Mucosa of descending colon (tissue), 3 donors: ENCODE measurements around the gene PRSS38. TPM values are rescaled to one million over a fixed set of nuclear protein-coding genes. Genes with fewer than 3 reads are reported as not detected.

Source experiments
- ATAC-seq: fragments of 200-7000 bp; cut with Tn5 transposase; one replicate; pipeline ENCODE4 v1.9.1; 2020; ENCODE audit warnings: mild to moderate bottlenecking, moderate library complexity
- DNase-seq, 3 donors: peaks; one replicate each; pipeline ENCODE4 v3.0.0-alpha.2; 2020
- H3K36me3 ChIP-seq: fragments of 200-600 bp; one replicate; pipeline ENCODE4 v1.8.0; 2021; ENCODE audit warnings: low read depth, mild to moderate bottlenecking
- H3K4me1 ChIP-seq: fragments of 200-600 bp; one replicate; pipeline ENCODE4 v1.8.0; 2021; ENCODE audit warnings: low read depth, mild to moderate bottlenecking
- H3K4me3 ChIP-seq: fragments of 200-600 bp; one replicate; pipeline ENCODE4 v1.8.0; 2021; ENCODE audit warnings: mild to moderate bottlenecking
- H3K9me3 ChIP-seq: fragments of 200-600 bp; one replicate; pipeline ENCODE4 v1.8.0; 2021; ENCODE audit warnings: mild to moderate bottlenecking
- intact Hi-C, 2 donors: fragments of 100-400 bp; cut with DNase I in 1 of 2; cut with micrococcal nuclease in 1 of 2; formaldehyde crosslinking; loops; one replicate each; pipeline versions ENCODE4 v1.11.0 to v1.11.1; 2022; cut with DNase I, micrococcal nuclease
- total RNA-seq, 3 donors: library from RNA; stranded (reverse); fragmentation: NEBNext Ultra II Directional in 2 of 3; extraction: Animal tissue kit (Norgen Biotek cat#: 25700) in 2 of 3; gene quantifications; one replicate each; pipeline versions ENCODE4 v1.2.1 to v1.2.4, GENCODE V29; 2021 to 2023
- TF ChIP-seq, protein P1 (sequence below): fragments of 200-600 bp; IDR thresholded peaks from one replicate; pipeline ENCODE4 v1.8.0; 2022; ENCODE audit warnings: antibody characterized with exemption, mild to moderate bottlenecking
- donor health status: DM: no; HTN: no; CAD: no; lungs with moderate emphysema.
- donor health status: DM: no; HTN: no; CAD: no.
- donor health status: DM: no; HTN: yes; CAD: no.

The PRSS38 gene
- total RNA-seq, 3 donors from 2014 or later, result not detected

GRCh38 chr1:227771771-227772170 is 43.7 kb upstream of the PRSS38 start:
- Histone ChIP-seq H3K9me3 (no peaks in the 10 kb centered on the region), H3K36me3 (peaks cover 3% of the 10 kb centered on the region), H3K4me3 (no peak overlapping the region), H3K4me1 (no peaks in the 10 kb centered on the region)
- intact Hi-C loops, result no loop called here
- ATAC-seq (no peak), DNase-seq (no peak)
- TF ChIP-seq, protein P1, sequence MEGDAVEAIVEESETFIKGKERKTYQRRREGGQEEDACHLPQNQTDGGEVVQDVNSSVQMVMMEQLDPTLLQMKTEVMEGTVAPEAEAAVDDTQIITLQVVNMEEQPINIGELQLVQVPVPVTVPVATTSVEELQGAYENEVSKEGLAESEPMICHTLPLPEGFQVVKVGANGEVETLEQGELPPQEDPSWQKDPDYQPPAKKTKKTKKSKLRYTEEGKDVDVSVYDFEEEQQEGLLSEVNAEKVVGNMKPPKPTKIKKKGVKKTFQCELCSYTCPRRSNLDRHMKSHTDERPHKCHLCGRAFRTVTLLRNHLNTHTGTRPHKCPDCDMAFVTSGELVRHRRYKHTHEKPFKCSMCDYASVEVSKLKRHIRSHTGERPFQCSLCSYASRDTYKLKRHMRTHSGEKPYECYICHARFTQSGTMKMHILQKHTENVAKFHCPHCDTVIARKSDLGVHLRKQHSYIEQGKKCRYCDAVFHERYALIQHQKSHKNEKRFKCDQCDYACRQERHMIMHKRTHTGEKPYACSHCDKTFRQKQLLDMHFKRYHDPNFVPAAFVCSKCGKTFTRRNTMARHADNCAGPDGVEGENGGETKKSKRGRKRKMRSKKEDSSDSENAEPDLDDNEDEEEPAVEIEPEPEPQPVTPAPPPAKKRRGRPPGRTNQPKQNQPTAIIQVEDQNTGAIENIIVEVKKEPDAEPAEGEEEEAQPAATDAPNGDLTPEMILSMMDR, result no peak

DNA sequence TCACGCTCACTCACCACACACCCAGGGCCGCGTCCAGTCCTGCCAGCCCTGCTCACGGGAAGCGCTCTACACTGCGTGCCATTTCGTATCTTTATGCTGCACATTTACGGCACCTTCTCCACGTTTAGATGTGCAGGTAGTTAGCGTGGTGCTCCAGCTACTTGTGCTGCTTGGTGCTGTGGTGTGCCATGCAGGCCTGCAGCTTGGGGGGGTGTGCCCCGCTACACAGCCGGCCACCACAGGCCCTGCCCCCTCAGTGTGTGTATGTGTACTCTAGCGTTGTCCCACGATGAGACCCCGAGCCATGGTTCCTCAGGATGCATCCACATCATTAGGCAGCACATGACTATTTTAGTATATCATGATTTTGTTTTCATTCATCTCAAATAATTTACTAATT is 41.9 kb upstream of the PRSS38 start:
- no peaks in the 10 kb centered on the region for H3K4me1 ChIP-seq
- peak in 1 of 3 donors; percentile 30 for DNase-seq
- no peak overlapping the region for H3K4me3 ChIP-seq
- H3K9me3 ChIP-seq, result no peaks in the 10 kb centered on the region
- intact Hi-C loops, result no loop called here
- no peaks in the 10 kb centered on the region for H3K36me3 ChIP-seq
- no peak for ATAC-seq
- TF ChIP-seq, protein P1, result no peak

DNA sequence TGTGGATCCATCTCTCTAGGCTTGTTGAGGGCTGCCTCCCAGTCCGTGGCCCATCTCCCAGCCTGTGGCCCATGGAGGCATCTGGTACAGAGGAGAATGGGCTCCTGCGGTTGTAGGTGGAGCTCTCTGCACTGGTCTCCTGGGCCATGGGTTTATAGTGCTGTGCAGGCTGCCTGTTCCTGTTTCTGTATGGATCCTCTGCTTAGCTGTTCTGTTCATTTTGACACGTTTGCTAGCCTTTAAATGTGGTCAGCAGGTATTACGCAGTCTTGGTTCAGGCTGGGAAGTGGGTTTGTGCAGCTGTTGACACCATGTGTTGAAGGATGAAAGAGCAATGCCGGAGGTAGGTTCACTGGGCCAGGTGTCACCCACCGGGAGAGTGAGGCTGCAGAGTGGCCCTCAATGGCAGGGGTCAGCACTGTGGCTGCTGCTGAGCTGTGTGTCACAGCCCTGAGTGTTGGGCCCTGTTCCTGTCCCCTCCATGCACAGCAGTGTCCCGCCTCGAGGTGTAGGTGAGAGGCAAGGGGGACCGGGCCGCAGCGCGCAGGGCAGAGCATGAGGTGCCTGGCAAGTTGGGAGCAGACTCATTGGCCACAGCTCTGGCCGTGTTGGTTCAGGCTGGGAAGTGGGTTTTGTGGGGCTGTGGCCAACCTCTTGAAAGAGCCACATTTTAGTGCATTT is 41.3 kb upstream of the PRSS38 start:
- TF ChIP-seq, protein P1, result no peak
- intact Hi-C loops, result no loop called here
- H3K4me1 ChIP-seq, result no peaks in the 10 kb centered on the region
- H3K9me3 ChIP-seq, result no peaks in the 10 kb centered on the region
- peak; percentile 49 for ATAC-seq
- H3K36me3 ChIP-seq, result no peaks in the 10 kb centered on the region
- peak in 1 of 3 donors; percentile 45 for DNase-seq
- no peak overlapping the region for H3K4me3 ChIP-seq

GRCh38 chr1:227774821-227775661 is 40.4 kb upstream of the PRSS38 start:
- TF ChIP-seq, protein P1, result no peak
- intact Hi-C loops, result no loop called here
- Histone ChIP-seq H3K36me3 (no peaks in the 10 kb centered on the region), H3K4me1 (no peaks in the 10 kb centered on the region), H3K9me3 (no peaks in the 10 kb centered on the region), H3K4me3 (no peak overlapping the region)
- ATAC-seq, result no peak
- peak in 1 of 3 donors; percentile 38 for DNase-seq

- H3K9me3 ChIP-seq, result no peaks in the 10 kb centered on the region
- intact Hi-C loops, result no loop called here
- TF ChIP-seq, protein P1, result no peak
- H3K4me3 ChIP-seq, result no peak overlapping the region
- no peak for ATAC-seq
- DNase-seq, result no peak
- H3K4me1 ChIP-seq, result no peaks in the 10 kb centered on the region
- no peaks in the 10 kb centered on the region for H3K36me3 ChIP-seq
Measured at GRCh38 chr1:227775841-227776240, 39.6 kb upstream of the PRSS38 start.
